H7 (cell line): ENCODE measurements around the gene TEDC2. TPM values are rescaled to one million over a fixed set of nuclear protein-coding genes. Genes with fewer than 3 reads are reported as not detected.
A peak's percentile ranks its signal among the peaks of the same experiment; 100 is the strongest.
"Not testable (repeated sequence)": the region's sequence is repeated elsewhere in the genome, so short reads cannot be mapped to it uniquely, and the experiment has no call there.

ENCODE experiments used
- DNase-seq: peaks from one replicate; pipeline ENCODE4 v3.0.0; 2012
- H3K27me3 ChIP-seq: 2 replicates; pipeline ENCODE4 v1.6.0; 2011; ENCODE audit warnings: mild to moderate bottlenecking, low read length; ENCODE audit not compliant: control insufficient read depth, insufficient read depth
- H3K36me3 ChIP-seq: replicated peaks from 2 replicates; pipeline ENCODE4 v1.5.1; 2011; ENCODE audit warnings: low read length; ENCODE audit not compliant: control insufficient read depth, insufficient read depth
- H3K4me3 ChIP-seq: 2 replicates; pipeline ENCODE4 v1.5.1; 2011; ENCODE audit warnings: low read depth, mild to moderate bottlenecking, control low read depth, low read length, moderate library complexity; ENCODE audit not compliant: insufficient read depth
- total RNA-seq: library from RNA; depleted of rRNA; stranded (reverse); fragments of >200 nt; shearing (Covaris generic); gene quantifications from 2 replicates; pipeline ENCODE4 v1.2.3, GENCODE V29; 2014

Gene TEDC2
- total RNA-seq, 1 experiment from 2014 or later = 90.7 TPM

DNA sequence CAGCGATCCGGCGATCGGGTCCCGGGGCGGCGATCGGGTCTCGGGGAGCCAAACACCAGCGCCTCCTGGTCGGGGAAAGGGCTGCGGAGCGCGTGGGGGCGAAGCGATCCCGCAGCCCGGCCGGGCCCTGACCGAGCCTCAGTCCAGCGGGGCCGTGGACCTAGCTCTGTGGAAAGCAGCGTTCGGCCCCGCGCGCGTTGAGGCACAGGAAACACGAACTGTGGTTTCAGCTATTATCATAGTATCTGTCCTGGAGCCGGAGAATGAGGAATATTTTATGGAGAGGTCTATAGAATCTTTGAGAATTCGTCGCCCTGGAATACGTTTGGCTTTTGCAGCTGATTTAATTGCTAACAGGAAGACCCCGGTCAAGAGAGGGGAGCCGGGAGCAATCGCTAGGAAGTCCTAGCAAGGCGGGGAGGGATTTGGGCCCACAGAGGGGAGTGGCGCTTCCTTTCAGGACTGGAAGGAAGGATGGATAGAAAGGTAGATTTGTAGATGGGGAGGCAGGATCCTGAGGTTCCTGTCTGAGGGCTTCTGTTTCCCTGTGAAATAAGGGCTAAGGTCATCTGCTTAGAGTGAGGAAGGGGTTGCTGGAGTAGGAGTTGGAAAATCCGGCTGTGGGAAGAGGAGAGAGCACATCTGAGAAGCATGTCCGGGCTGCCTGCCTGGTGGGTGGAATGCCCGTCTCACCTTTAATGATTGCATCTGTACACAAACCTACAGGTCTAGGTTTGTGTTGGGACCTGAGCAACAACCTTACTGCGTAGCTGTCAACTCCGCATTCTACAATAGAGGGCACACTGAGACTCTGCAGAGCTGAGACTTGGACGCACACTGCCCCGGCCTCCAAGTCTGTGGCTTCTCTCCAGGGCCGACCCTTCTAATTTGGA is 29.9 kb upstream of the TEDC2 start:
- H3K36me3 ChIP-seq = peaks cover 23% of the 10 kb centered on the region
- peak overlapping the region; percentile 92 for H3K4me3 ChIP-seq
- DNase-seq = no peak
- peaks cover 1% of the 10 kb centered on the region; the same call in 1 of the 2 replicates for H3K27me3 ChIP-seq

DNA sequence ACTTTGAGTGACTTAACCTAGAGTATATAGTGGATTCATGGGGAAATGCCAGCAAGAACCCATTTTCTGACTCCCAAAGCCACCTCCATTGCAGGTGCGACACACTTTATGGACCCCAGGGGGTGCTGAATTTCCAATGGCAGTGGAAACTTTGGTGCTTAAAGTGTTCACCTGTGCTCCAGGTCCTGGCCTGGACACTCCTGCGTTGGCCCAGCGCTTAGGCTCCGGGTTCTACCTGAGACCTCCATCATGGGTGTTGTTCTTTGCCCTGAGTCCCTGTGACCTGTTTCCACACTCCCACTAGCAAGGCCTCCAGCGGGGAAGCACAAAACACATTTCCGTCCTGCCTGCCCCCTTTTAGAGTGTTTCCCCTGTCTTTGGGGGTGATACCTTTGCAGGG is 27.6 kb upstream of the TEDC2 start:
- DNase-seq = no peak
- H3K36me3 ChIP-seq = peaks cover 41% of the 10 kb centered on the region
- H3K4me3 ChIP-seq = no peak overlapping the region
- peaks cover 1% of the 10 kb centered on the region; the same call in 1 of the 2 replicates for H3K27me3 ChIP-seq

DNA sequence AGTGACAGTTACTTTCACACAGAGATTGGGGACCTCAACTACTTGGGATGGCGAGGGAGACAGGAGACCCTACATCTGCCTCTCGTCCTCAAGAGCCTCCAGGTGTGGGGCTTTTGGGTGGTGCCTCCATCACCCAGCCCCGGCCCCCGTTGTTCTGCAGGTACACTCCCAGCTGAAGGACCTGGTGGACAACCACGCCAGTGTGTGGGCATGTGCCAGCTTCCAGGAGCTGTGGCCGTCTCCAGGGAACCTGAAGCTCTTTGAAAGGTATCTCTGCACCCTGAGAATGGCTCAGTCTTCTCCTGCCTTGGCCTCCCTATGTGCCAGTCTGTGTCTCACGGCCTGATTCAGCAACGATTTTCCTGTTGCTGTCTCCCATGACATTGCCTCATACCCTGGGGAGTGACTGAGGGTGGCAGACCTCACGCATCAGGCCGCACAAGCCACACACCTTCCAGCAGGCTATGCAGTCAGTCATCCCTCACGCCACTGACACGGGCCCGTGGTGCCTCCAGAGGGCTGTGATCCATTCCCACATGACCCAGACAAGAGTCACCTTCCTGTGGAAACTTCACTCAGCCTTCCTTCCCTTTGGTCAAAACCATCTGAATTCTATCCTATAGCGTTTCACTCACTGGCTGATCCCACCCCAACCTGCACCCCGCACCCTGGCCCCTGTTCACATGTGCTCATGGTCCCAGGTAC is 27.0 kb upstream of the TEDC2 start:
- Histone ChIP-seq H3K27me3 (peaks cover under 1% of the 10 kb centered on the region; the same call in 1 of the 2 replicates), H3K36me3 (peaks cover 45% of the 10 kb centered on the region), H3K4me3 (no peak overlapping the region)
- DNase-seq = no peak

DNA sequence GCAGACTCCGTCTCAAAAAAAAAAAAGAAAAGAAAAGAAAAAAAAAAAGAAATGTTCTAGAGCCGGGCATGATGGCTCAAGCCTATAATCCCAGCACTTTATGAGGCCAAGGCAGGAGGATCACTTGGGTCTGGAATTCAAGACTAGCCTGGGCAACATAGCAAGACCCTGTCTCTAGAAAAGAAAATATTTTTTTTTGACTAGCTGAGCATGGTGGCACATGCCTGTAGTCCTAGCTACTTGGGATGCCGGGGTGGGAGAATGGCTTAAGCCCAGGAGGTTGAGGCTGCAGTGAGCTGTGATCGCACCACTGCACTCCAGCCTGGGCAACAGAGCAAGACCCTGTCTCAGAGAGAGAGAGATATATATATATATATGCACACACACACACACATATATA is 24.7 kb upstream of the TEDC2 start:
- not testable (repeated sequence) for H3K4me3 ChIP-seq, DNase-seq, H3K27me3 ChIP-seq
- H3K36me3 ChIP-seq = peaks cover 59% of the 10 kb centered on the region

DNA sequence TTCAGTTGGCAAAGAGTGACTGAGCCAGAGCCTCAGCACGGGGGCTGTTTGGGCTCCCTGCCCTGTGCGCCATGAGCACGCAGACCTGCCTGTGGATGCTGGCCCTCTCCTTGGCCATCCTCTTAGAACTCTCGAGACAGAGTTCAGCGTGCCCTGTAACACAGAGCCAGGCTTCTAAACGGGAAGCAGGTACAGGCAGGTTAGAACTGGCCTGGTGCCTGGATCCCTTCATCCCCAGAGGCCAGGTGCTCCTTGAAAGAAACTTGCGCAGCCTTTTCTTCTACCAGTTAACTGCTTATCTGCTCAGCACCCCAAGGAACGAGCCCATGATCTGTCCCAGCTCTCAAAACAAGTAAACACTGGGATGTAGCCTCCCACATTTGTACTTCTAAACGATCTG is 23.8 kb upstream of the TEDC2 start:
- H3K36me3 ChIP-seq = peaks cover 59% of the 10 kb centered on the region
- H3K27me3 ChIP-seq = no peaks in the 10 kb centered on the region
- no peak overlapping the region for H3K4me3 ChIP-seq
- DNase-seq = no peak

DNA sequence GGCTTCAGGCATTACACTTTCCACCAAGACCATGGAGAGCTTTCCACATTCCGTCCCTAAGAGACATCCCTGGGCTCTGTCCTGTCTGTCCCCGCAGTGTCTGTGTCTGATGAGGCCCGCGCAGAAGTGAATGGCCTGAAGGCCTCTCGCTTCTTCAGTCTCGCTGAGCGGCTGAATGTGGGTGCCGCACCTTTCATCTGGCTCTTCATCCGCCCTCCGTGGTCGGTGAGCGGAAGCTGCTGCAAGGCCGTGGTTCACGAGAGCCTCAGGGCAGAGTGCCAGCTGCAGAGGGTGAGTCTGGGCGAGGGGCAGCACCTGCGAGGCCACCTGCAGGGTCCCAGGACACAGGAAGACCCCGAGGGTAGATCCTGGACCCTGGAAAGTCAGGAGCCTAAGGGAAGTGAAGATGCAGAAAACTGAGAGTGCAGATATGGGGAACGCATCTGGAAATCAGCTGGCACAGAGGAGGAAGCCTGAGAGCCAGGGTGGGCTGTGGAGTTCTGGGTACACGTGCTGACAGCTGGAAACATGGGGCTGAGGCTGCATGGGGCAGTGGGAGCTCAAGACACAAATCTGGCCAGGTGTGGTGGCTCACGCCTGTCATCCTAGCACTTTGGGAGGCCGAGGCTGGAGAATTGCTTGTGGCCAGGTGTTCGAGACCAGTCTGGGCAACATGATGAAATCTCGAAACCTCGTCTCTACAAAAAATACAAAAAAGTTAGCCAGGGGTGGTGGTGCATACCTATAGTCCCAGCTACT is 22.7 kb upstream of the TEDC2 start:
- Histone ChIP-seq H3K36me3 (peaks cover 55% of the 10 kb centered on the region), H3K4me3 (no peak overlapping the region), H3K27me3 (no peaks in the 10 kb centered on the region)
- DNase-seq = no peak

DNA sequence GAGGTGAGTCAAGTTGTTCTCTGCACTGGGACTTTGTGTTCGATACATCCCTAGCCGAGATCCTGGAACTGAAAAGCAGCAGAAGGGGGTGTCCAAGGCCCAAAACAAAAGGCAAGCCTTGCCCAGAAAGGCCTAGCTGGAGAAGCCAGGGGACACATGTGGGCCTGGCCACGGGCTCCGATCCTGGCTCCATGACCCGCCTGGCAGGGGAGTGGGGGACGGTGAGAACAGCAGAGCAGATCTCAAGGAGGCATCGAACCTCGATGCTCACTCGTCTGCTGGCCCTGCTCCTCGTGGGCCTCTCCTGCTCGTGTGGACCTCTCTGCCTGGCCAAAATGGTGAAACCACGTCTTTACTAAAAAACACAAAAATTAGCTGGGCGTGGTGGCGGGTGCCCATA is 21.8 kb upstream of the TEDC2 start:
- Histone ChIP-seq H3K36me3 (peaks cover 47% of the 10 kb centered on the region), H3K4me3 (no peak overlapping the region)
- no peak for DNase-seq

DNA sequence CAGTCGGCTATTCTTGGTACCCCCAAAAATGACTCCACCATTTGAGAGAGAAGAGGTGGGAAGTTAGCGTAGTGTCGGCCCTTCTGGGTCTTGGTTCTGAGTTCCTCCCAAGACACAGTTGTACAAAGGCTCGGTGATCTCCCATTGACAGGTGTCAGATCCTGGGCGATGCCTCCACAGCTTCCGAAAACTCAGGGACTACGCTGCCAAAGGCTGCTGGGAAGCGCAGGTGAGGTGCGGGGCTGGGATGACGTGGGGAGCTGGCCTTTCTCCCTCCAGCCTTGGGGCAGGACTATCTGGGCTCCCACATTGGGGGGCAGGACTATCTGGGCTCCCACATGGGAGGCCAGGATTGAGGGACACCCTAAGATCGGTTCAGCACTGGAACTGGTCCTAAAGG is 20.3 kb upstream of the TEDC2 start:
- Histone ChIP-seq H3K27me3 (no peaks in the 10 kb centered on the region), H3K36me3 (peaks cover 50% of the 10 kb centered on the region), H3K4me3 (no peak overlapping the region)
- no peak for DNase-seq

More for the DNA sequence above, 21.8 kb upstream of the TEDC2 start:
- no peaks in the 10 kb centered on the region for H3K27me3 ChIP-seq

DNA sequence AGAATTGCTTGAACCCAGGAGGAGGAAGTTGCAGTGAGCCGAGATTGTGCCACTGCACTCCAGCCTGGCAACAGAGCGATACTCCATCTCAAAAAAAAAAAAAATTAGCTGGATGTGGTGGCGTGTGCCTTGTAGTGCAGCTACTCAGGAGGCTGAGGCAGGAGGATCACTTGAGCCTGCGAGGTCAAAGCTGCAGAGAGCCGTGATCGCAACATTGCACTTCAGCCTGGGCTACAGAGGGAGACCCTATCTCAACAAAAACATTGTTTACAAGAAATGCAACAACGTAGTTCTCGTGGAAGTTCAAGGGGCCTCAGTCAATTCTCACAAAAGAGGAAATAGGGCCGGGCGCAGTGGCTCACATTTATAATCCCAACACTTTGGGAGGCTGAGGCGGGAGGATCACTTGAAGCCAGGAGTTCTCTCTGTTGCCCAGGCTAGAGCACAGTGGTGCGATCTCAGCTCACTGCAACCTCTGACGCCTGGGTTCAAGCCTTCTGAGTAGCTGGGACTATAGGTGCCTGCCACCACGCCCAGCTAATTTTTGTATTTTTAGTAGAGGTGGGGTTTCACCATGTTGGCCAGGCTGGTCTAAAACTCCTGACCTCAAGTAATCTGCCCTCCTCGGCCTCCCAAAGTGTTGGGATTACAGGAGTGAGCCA is 18.6 kb upstream of the TEDC2 start:
- not testable (repeated sequence) for H3K4me3 ChIP-seq, DNase-seq, H3K27me3 ChIP-seq
- H3K36me3 ChIP-seq = peaks cover 54% of the 10 kb centered on the region

DNA sequence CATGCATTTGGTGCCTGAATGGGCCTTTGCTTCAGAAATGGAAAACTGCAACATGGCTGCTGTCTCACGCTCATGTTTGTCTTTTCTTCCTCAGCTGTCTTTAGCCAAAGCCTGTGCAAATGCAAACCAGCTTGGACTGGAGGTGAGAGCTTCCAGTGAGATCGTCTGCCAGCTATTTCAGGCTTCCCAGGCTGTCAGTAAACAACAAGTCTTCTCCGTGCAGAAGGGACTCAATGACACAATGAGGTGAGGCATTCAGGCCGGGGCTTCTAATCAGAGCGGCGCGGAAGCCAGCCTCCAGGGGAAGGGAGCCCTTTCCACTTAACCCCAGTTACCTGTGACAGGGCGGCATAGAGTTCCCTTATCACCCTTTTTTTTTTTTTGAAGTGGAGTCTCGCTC is 16.4 kb upstream of the TEDC2 start:
- Histone ChIP-seq H3K36me3 (peaks cover 51% of the 10 kb centered on the region), H3K27me3 (no peaks in the 10 kb centered on the region), H3K4me3 (no peak overlapping the region)
- no peak for DNase-seq

DNA sequence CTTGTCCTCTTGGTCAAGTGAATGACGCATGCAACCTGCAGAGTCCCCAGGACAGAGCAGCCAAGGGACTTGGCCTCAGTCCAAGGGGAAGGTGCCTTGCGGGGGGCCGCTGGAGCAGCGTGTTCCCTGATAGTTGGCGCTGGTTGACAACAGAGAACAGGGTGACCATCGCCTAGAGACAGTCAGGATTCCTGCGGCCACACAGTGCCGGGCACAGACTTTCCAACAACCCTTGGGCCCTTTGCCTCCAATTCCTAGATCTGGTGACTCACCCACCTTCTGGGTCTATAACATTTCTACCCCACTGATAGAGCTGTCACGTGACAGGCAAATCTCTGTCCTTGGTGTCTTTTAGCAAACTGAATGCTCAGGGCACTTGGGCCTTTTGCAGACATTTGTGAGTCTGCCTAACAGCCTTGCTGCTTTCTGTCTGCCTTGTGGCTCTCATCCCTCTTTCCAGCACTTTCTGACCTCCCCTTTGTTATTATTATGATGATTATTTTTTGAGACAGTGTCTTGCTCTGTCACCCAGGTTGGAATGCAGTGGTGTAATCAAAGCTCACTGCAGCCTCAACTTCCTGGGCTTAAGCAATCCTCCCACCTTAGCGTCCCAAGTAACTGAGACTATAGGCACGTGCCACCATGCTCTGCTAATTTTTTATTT is 11.9 kb upstream of the TEDC2 start:
- Histone ChIP-seq H3K4me3 (no peak overlapping the region), H3K36me3 (peaks cover 61% of the 10 kb centered on the region), H3K27me3 (no peaks in the 10 kb centered on the region)
- no peak for DNase-seq

DNA sequence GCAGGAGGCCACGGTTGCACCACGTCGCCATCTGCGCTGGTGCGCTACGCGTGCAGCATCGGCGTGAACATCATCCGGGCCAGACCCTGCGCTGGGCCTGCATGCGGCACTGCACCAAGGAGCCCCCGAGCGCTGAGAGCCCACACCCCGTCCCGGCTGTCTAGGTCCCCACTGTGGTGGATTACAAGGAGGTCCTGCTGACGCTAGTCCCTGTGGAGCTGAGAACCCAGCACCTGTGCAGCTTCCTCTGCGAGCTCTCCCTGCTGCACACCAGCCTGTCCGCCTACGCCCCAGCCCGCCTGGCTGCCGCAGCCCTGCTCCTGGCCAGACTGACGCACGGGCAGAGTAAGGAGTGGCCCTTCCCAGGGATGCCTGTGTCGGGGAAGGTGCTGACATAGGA is 10.8 kb upstream of the TEDC2 start:
- no peak for DNase-seq
- peaks cover 63% of the 10 kb centered on the region for H3K36me3 ChIP-seq
- H3K4me3 ChIP-seq = no peak overlapping the region
- H3K27me3 ChIP-seq = no peaks in the 10 kb centered on the region

DNA sequence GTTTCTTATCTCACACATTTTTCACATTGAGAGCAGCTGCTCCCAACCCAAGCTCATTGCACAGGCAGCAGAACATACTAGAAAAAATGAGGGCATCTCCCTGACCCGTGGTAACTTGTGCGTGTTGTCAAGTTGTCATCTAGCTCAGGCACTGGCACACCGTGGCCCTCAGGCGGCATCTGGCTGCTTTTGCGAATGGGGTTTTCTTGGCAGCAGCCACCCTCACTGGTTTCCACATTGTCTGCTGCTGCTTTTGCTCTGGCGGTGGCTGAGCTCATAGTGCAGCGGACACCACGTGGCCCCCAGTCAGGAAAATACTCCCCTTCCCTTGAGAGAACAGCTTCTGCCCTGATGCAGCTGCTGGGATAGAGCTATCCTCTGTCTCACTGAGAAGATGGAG is 9.4 kb upstream of the TEDC2 start:
- Histone ChIP-seq H3K36me3 (peaks cover 57% of the 10 kb centered on the region), H3K27me3 (no peaks in the 10 kb centered on the region), H3K4me3 (no peak overlapping the region)
- DNase-seq = no peak

DNA sequence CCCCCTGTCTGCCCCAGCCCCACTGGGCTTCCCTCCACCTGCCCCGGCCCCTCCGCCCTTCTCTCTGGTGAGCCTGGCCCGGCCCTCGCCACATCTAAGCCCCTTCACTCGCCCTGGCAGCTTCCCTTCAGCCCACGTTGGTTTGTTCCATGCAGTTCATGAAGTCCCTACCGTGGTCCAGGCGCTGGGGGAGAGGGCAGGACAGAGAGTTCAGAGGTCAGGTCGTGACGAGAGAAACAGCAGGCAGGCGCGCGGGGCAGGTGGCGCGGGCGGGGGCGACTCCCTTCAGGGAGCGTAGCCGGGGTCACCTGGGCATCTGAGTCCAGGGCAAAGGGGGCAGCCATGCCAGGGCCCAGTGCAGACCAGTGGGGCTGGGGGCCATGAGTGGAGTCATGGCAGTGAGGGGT is 8.9 kb upstream of the TEDC2 start:
- H3K27me3 ChIP-seq = no peaks in the 10 kb centered on the region
- H3K4me3 ChIP-seq = no peak overlapping the region
- peaks cover 55% of the 10 kb centered on the region for H3K36me3 ChIP-seq
- DNase-seq = peak; percentile 30
